GM21515 (cell line): ENCODE measurements around the gene SSBP4.

Source experiments
- ATAC-seq: cut with Tn5 transposase; IDR thresholded peaks from one replicate; pipeline ENCODE4 v1.9.1; 2021; ENCODE audit not compliant: unreplicated experiment

The SSBP4 gene

GRCh38 chr19:18464646-18465045, 45.4 kb downstream of the SSBP4 start:
- no peak for ATAC-seq

- no peak for ATAC-seq
These were observed 46.2 kb downstream of the SSBP4 start for GRCh38 chr19:18465214-18465963.

- ATAC-seq = no peak
These were observed 46.8 kb downstream of the SSBP4 start for GRCh38 chr19:18465964-18466339.

- no peak for ATAC-seq
These were observed 47.2 kb downstream of the SSBP4 start for GRCh38 chr19:18466354-18466753.

GRCh38 chr19:18467978-18468377, 48.8 kb downstream of the SSBP4 start:
- no peak for ATAC-seq

- ATAC-seq = no peak
These were observed 49.3 kb downstream of the SSBP4 start for GRCh38 chr19:18468517-18468916.

- no peak for ATAC-seq
These were observed 50.1 kb downstream of the SSBP4 start for GRCh38 chr19:18469069-18469846.

GRCh38 chr19:18470787-18471186, 51.6 kb downstream of the SSBP4 start:
- no peak for ATAC-seq

- ATAC-seq = no peak
These were observed 54.0 kb downstream of the SSBP4 start for GRCh38 chr19:18473003-18473705.

- no peak for ATAC-seq
These were observed 54.5 kb downstream of the SSBP4 start for GRCh38 chr19:18473706-18474087.

- no peak for ATAC-seq
These were observed 55.2 kb downstream of the SSBP4 start for GRCh38 chr19:18474366-18474887.

- no peak for ATAC-seq
These were observed 55.8 kb downstream of the SSBP4 start for GRCh38 chr19:18475004-18475453.

- ATAC-seq = no peak
These were observed 56.6 kb downstream of the SSBP4 start for GRCh38 chr19:18475762-18476331.

GRCh38 chr19:18476507-18477041, 57.4 kb downstream of the SSBP4 start:
- no peak for ATAC-seq

- ATAC-seq = no peak
These were observed 58.0 kb downstream of the SSBP4 start for GRCh38 chr19:18477042-18477779.

- no peak for ATAC-seq
These were observed 58.8 kb downstream of the SSBP4 start for GRCh38 chr19:18477974-18478373.

GRCh38 chr19:18478545-18479311, 59.5 kb downstream of the SSBP4 start:
- ATAC-seq = no peak

- ATAC-seq = no peak
These were observed 61.0 kb downstream of the SSBP4 start for GRCh38 chr19:18480006-18480691.
